ENCODE measurements around the gene FRS2. TPM values are rescaled to one million over a fixed set of nuclear protein-coding genes. Genes with fewer than 3 reads are reported as not detected.

Gene FRS2
- total and polyA plus RNA-seq, 2 of the 4 experiments (the other 2 are of a cell fraction): 12.4 to 58.3 TPM

DNA sequence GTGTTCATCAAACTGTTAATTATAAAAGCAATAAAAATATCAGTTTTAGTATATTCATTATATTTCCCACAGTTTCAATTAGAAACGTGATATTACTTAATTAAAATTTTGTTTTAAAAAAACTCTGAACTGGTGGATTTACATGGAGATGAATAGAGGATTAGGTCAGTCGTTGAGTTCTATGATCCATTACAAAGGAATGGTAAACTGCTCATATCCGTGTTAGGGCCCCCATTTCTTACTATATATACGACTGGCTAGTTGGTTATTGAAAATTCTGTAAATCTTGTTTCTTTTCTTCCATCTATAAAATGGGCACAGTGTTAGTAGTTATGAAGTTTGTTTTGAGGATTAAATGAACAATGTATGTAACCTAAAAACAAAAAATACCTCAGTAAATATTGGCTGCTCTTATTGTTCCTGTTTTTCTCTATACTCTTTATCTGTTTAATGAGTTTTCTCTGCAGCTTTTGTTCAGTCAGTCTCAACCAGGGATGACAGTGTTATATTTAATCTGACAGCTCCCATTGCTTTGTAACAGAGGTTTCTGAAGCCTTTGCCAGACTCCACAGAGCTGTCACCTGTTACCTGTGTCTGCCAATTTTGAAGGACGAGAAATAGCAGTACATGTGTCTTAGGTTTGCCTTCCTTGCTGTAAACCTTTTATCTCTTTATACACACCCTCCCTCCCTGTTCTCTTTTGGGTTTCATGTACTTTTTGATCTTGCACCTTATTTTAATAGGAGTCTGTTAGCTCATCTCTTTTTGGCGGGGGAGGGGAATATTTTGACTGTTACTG, 41.5 kb downstream of the FRS2 start:
- H3K79me1 ChIP-seq (ENCODE audit: low read depth in 1 of 2, low read length in 2 of 2): peaks cover 28 to 67% of the 10 kb centered on the region in 2 experiments
- peak overlapping the region; percentile 77 for H3K4ac ChIP-seq (ENCODE audit: low read depth, low read length)
- H3K36me3 ChIP-seq (ENCODE audit: control insufficient read depth, insufficient read depth, low read length): no peaks in the 10 kb centered on the region
- peak overlapping the region; percentile 74 for H2BK5ac ChIP-seq (ENCODE audit: low read depth, low read length, poor library complexity, severe bottlenecking)
- BruUV-seq (replicated peaks): no TSS peak
- H3K4me3 ChIP-seq (ENCODE audit: insufficient read depth, low read depth, low read length): no peak overlapping the region
- intact Hi-C loops (cut with micrococcal nuclease) (no loop called here), dilution Hi-C loops (cut with HindIII; ENCODE audit: low sequenced_read_pairs, unreplicated experiment) (no loop called here), in situ Hi-C loops (cut with MboI; ENCODE audit: low sequenced_read_pairs) (no loop called here)
- TF ChIP-seq, protein P1, sequence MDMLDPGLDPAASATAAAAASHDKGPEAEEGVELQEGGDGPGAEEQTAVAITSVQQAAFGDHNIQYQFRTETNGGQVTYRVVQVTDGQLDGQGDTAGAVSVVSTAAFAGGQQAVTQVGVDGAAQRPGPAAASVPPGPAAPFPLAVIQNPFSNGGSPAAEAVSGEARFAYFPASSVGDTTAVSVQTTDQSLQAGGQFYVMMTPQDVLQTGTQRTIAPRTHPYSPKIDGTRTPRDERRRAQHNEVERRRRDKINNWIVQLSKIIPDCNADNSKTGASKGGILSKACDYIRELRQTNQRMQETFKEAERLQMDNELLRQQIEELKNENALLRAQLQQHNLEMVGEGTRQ (IDR thresholded peaks at IDR 0.05; ENCODE audit: low read depth, low read length): no peak
- TF ChIP-seq FOS (IDR thresholded peaks at IDR 0.05; ENCODE audit: low read depth, low read length) (no peak), RAD21 (IDR thresholded peaks at IDR 0.05; ENCODE audit: low read length) (no peak), ELK1 (IDR thresholded peaks at IDR 0.05; ENCODE audit: borderline replicate concordance, low read depth, low read length) (no peak), RFX5 (IDR thresholded peaks at IDR 0.05; ENCODE audit: low read depth, low read length) (no peak), CEBPB (IDR thresholded peaks at IDR 0.05; ENCODE audit: low read depth, low read length) (no peak), CHD1 (IDR thresholded peaks at IDR 0.05; ENCODE audit: low read depth, low read length) (no peak), SMC3 (IDR thresholded peaks at IDR 0.05; ENCODE audit: low read depth, low read length) (no peak), BHLHE40 (IDR thresholded peaks at IDR 0.05; ENCODE audit: low read depth, low read length) (no peak), NFE2L2 (IDR thresholded peaks at IDR 0.05; ENCODE audit: low read depth, low read length) (no peak)
- TF ChIP-seq, protein P2, sequence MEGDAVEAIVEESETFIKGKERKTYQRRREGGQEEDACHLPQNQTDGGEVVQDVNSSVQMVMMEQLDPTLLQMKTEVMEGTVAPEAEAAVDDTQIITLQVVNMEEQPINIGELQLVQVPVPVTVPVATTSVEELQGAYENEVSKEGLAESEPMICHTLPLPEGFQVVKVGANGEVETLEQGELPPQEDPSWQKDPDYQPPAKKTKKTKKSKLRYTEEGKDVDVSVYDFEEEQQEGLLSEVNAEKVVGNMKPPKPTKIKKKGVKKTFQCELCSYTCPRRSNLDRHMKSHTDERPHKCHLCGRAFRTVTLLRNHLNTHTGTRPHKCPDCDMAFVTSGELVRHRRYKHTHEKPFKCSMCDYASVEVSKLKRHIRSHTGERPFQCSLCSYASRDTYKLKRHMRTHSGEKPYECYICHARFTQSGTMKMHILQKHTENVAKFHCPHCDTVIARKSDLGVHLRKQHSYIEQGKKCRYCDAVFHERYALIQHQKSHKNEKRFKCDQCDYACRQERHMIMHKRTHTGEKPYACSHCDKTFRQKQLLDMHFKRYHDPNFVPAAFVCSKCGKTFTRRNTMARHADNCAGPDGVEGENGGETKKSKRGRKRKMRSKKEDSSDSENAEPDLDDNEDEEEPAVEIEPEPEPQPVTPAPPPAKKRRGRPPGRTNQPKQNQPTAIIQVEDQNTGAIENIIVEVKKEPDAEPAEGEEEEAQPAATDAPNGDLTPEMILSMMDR (conservative IDR thresholded peaks at IDR 0.05; ENCODE audit: low read depth, low read length): no peak
- H3K18ac ChIP-seq (ENCODE audit: low read depth, low read length): peak overlapping the region; percentile 49; the same call in 1 of the 2 replicates
- H3K9ac ChIP-seq (ENCODE audit: low read depth, low read length): no peak overlapping the region
- ChIA-PET CTCF (interaction anchor here (1.3 kb wide), 1 partner anchor 15 kb away, joined by 3 read pairs; no protein-coding TSS in a partner anchor), POLR2A (ENCODE audit: unreplicated experiment) (no interaction called here)
- 0 out of 2 replicates have a peak overlapping the region, but pooled peaks have one; percentile 25 for H2BK20ac ChIP-seq (ENCODE audit: low read depth, low read length)
- peaks cover 8% of the 10 kb centered on the region for H3K9me1 ChIP-seq (ENCODE audit: insufficient read depth, low read length)
- H3K9me3 ChIP-seq (ENCODE audit: control insufficient read depth, insufficient read depth, low read length): no peaks in the 10 kb centered on the region
- no peak overlapping the region for H2AK9ac ChIP-seq (replicated peaks; ENCODE audit: low read depth, low read length, poor library complexity)
- H3K14ac ChIP-seq (replicated peaks; ENCODE audit: low read depth, low read length): peak overlapping the region; percentile 76; the same call in 1 of the 2 replicates
- DNase-seq: peak; percentile 62
- peaks cover 31% of the 10 kb centered on the region; the same call in 1 of the 2 replicates for H4K20me1 ChIP-seq (ENCODE audit: insufficient read depth, low read length)
- peak overlapping the region in 1 of 2 experiments; percentile 61; a peak in 1 of 4 replicates for H4K8ac ChIP-seq (ENCODE audit: low read depth in 2 of 2, low read length in 2 of 2)
- peak; percentile 51; the same call in 1 of the 2 replicates for ATAC-seq (ENCODE audit: low read depth)
- peaks cover 18% of the 10 kb centered on the region for H3K4me1 ChIP-seq (ENCODE audit: control insufficient read depth, insufficient read depth, low read length)
- no peak overlapping the region for H3K56ac ChIP-seq (ENCODE audit: extremely low read depth, insufficient read depth, low read length)
- H2BK120ac ChIP-seq (ENCODE audit: low read depth, low read length): peak overlapping the region; percentile 74
- H3K27me3 ChIP-seq (ENCODE audit: control insufficient read depth, insufficient read depth, low read length): no peaks in the 10 kb centered on the region
- no peak overlapping the region for H2AK5ac ChIP-seq (ENCODE audit: low read depth, low read length)
- whole genome bisulfite sequencing, 2 experiments (ENCODE audit: extremely low coverage in 2 of 2, insufficient read length in 1 of 2): 100% methylated on average over 1 of the region's 6 CpGs; no CpG with 5 or more reads in 1 of the 2 experiments
- H4K5ac ChIP-seq (ENCODE audit: low read depth, low read length): peak overlapping the region; percentile 76; the same call in 1 of the 2 replicates
- no peak overlapping the region for H3K27ac ChIP-seq (ENCODE audit: insufficient read depth, low read length)
- no peak overlapping the region for H2AFZ ChIP-seq (replicated peaks; ENCODE audit: low read length, poor library complexity)
- peak overlapping the region; percentile 84; the same call in 1 of the 2 replicates for H3K23ac ChIP-seq (ENCODE audit: low read depth, low read length)
- no peak overlapping the region for H2BK15ac ChIP-seq (ENCODE audit: low read depth, low read length)
- H4K91ac ChIP-seq (ENCODE audit: insufficient read depth, low read depth, low read length): no peak overlapping the region
- peak overlapping the region; percentile 38; the same call in 1 of the 2 replicates for H3K4me2 ChIP-seq (ENCODE audit: low read depth, low read length)
